ENCODE results near the gene SYNDIG1.

SYNDIG1 gene

DNA sequence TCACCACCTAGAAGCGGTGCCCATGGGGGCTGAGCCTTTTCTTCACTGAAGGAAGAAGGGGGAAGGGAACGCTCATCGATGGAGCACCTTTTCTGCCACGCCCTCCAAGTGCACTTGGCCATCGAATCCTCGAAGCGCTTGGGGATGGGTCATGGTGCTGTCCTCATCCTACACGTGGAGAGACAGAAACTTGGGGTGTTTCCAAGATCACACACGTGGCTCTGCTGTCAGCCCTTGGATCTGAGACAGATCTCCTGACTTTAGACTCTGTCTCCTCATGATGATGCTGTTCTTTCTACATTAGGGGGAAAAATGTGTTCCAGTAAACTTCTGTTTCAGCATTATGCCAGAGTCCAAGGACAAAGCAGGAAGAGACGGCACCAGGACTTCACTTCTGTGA is 78.5 kb downstream of the SYNDIG1 start:
- no peaks in the 10 kb centered on the region for H3K4me1 ChIP-seq (ENCODE audit: insufficient read depth, low read length)
- no peak overlapping the region for H3K27ac ChIP-seq (ENCODE audit: low read depth, low read length)
- H3K9me3 ChIP-seq (ENCODE audit: insufficient read depth, low read depth, low read length), result 0 out of 2 replicates have a peak, but pooled peaks cover 3% of the 10 kb centered on the region
- WGBS, result 91% methylated on average over 10 of the region's 10 CpGs
- peaks cover 10% of the 10 kb centered on the region; the same call in 1 of the 2 replicates for H3K36me3 ChIP-seq (ENCODE audit: insufficient read depth, low read length)
- no peaks in the 10 kb centered on the region for H3K27me3 ChIP-seq (ENCODE audit: insufficient read depth, low read length)
- no peak overlapping the region for H3K9ac ChIP-seq (ENCODE audit: low read depth, low read length)
- H3K4me3 ChIP-seq (ENCODE audit: low read length), result no peak overlapping the region

GRCh38 chr20:24559114-24559732 is 89.8 kb downstream of the SYNDIG1 start:
- no peaks in the 10 kb centered on the region for H3K27me3 ChIP-seq (ENCODE audit: insufficient read depth, low read length)
- no peak overlapping the region for H3K27ac ChIP-seq (ENCODE audit: low read depth, low read length)
- H3K9ac ChIP-seq (ENCODE audit: low read depth, low read length), result no peak overlapping the region
- H3K4me3 ChIP-seq (ENCODE audit: low read length), result no peak overlapping the region
- H3K9me3 ChIP-seq (ENCODE audit: insufficient read depth, low read depth, low read length), result peaks cover 21% of the 10 kb centered on the region
- WGBS, result 93% methylated on average over 1 of the region's 2 CpGs
- H3K36me3 ChIP-seq (ENCODE audit: insufficient read depth, low read length), result no peaks in the 10 kb centered on the region
- no peaks in the 10 kb centered on the region for H3K4me1 ChIP-seq (ENCODE audit: insufficient read depth, low read length)

DNA sequence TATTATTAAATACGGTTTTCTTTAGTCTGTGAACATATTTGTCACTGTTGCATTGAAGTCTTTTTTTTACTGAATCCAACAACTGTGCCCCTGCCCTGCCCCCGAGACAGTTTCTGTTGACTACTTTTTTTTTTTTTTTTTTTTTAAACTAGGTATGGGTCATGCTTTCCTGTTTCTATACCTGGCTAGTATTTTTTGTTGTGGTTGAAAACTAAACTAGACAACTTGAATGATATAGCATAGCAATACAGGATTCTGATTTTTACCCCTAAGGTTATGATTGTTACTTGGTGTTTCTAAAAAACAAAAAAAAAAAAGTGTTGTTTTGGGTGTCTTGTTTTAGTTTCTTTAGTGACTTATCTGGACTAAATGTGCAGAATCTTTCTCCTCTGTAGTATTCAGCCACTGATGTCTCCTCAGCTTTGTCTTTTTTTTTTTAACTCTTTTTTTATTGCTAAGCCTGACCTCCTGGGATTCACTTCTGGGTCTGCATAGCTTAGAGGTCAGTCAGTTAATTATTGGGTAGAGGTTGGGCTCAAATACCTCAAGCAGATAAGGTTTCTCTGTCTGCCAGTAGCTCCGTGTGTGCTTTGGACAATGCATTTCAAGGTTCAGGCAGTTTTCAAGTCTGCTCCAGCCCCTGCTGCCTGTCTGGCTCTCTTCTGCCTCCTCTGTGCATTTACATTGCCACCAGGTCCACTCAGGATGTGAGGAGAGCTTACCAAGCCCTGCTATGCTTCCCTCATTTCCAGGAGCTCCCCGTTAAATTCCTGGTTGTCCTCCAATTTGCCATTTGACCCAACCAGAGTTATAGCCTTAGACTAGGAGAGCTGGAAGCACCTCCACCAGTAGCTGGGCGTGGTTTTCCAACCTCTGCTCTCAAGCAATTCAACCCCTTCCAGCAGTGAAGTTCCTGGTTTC is 91.4 kb downstream of the SYNDIG1 start:
- Histone ChIP-seq H3K4me1 (ENCODE audit: insufficient read depth, low read length) (no peaks in the 10 kb centered on the region), H3K27me3 (ENCODE audit: insufficient read depth, low read length) (no peaks in the 10 kb centered on the region), H3K4me3 (ENCODE audit: low read length) (no peak overlapping the region), H3K36me3 (ENCODE audit: insufficient read depth, low read length) (no peaks in the 10 kb centered on the region), H3K9ac (ENCODE audit: low read depth, low read length) (no peak overlapping the region), H3K27ac (ENCODE audit: low read depth, low read length) (no peak overlapping the region), H3K9me3 (ENCODE audit: insufficient read depth, low read depth, low read length) (peaks cover 21% of the 10 kb centered on the region)
- WGBS, result 90% methylated on average over 4 of the region's 5 CpGs

DNA sequence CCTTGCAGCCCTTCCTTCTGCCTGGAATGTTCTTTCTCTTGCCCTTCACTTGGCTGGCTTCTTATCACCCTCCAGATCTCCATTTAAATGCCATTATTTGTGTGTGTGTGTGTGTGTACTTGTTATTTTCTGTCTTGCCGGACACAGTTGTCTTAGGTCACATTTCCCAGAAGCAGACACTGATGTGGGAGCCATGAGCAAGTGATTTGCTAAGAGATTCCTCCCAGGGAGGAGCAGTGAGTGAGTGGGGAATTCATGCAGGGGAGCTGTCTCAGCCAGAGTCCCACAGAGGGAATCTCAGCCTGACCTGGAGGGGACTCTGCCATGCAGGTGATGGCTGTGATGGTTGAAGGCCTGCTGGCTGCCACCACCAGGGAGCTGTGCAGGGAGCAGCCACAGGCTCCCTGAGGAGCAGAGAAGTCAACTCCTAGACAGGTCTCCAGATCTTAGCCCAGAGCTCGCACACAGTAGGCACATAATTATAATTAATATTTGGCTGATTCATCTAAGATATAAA is 96.5 kb downstream of the SYNDIG1 start:
- H3K27ac ChIP-seq (ENCODE audit: low read depth, low read length), result no peak overlapping the region

DNA sequence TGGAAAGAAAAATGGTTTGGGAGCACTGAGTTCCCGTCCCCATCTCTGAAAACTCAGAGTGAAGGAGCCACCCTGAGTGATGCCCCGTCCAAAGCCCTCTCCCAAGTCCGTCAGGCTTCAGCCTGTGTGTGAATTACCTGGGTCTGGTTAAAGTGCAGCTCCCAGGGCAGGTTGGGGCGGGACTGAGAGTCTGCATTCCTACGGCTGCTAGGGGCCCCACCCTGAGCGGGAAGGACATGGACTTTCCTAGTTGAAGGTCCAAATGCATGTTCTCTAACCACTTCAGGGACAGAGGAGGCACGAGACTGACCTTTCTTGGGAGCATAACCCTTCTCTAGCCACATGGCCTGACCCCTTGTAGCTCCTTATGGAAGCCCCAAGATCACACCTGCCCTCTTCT is 97.2 kb downstream of the SYNDIG1 start:
- H3K4me1 ChIP-seq (ENCODE audit: insufficient read depth, low read length), result no peaks in the 10 kb centered on the region
- WGBS, result 90% methylated on average over 7 of the region's 7 CpGs
- no peak overlapping the region for H3K9ac ChIP-seq (ENCODE audit: low read depth, low read length)
- H3K27ac ChIP-seq (ENCODE audit: low read depth, low read length), result no peak overlapping the region
- no peaks in the 10 kb centered on the region for H3K27me3 ChIP-seq (ENCODE audit: insufficient read depth, low read length)
- H3K36me3 ChIP-seq (ENCODE audit: insufficient read depth, low read length), result no peaks in the 10 kb centered on the region
- peaks cover 12% of the 10 kb centered on the region; the same call in 1 of the 2 replicates for H3K9me3 ChIP-seq (ENCODE audit: insufficient read depth, low read depth, low read length)
- no peak overlapping the region for H3K4me3 ChIP-seq (ENCODE audit: low read length)

More for the DNA sequence above, 96.5 kb downstream of the SYNDIG1 start:
- no peaks in the 10 kb centered on the region for H3K27me3 ChIP-seq (ENCODE audit: insufficient read depth, low read length)
- no peak overlapping the region for H3K4me3 ChIP-seq (ENCODE audit: low read length)
- H3K9me3 ChIP-seq (ENCODE audit: insufficient read depth, low read depth, low read length), result peaks cover 12% of the 10 kb centered on the region; the same call in 1 of the 2 replicates
- WGBS, result 94% methylated on average over 2 of the region's 2 CpGs
- H3K36me3 ChIP-seq (ENCODE audit: insufficient read depth, low read length), result no peaks in the 10 kb centered on the region
- no peaks in the 10 kb centered on the region for H3K4me1 ChIP-seq (ENCODE audit: insufficient read depth, low read length)
- H3K9ac ChIP-seq (ENCODE audit: low read depth, low read length), result no peak overlapping the region

GRCh38 chr20:24567508-24567907 is 98.1 kb downstream of the SYNDIG1 start:
- H3K4me1 ChIP-seq (ENCODE audit: insufficient read depth, low read length), result no peaks in the 10 kb centered on the region
- peaks cover 6% of the 10 kb centered on the region; the same call in 1 of the 2 replicates for H3K9me3 ChIP-seq (ENCODE audit: insufficient read depth, low read depth, low read length)
- H3K36me3 ChIP-seq (ENCODE audit: insufficient read depth, low read length), result no peaks in the 10 kb centered on the region
- no peaks in the 10 kb centered on the region for H3K27me3 ChIP-seq (ENCODE audit: insufficient read depth, low read length)
- H3K9ac ChIP-seq (ENCODE audit: low read depth, low read length), result no peak overlapping the region
- H3K4me3 ChIP-seq (ENCODE audit: low read length), result no peak overlapping the region
- WGBS, result 83% methylated on average over 5 of the region's 5 CpGs
- no peak overlapping the region for H3K27ac ChIP-seq (ENCODE audit: low read depth, low read length)

- no peaks in the 10 kb centered on the region for H3K36me3 ChIP-seq (ENCODE audit: insufficient read depth, low read length)
- H3K4me1 ChIP-seq (ENCODE audit: insufficient read depth, low read length), result no peaks in the 10 kb centered on the region
- H3K9me3 ChIP-seq (ENCODE audit: insufficient read depth, low read depth, low read length), result no peaks in the 10 kb centered on the region
- no peaks in the 10 kb centered on the region for H3K27me3 ChIP-seq (ENCODE audit: insufficient read depth, low read length)
- WGBS, result 90% methylated on average over 8 of the region's 8 CpGs
- no peak overlapping the region for H3K9ac ChIP-seq (ENCODE audit: low read depth, low read length)
- no peak overlapping the region for H3K27ac ChIP-seq (ENCODE audit: low read depth, low read length)
- H3K4me3 ChIP-seq (ENCODE audit: low read length), result no peak overlapping the region
Measured at GRCh38 chr20:24568842-24569241, 99.4 kb downstream of the SYNDIG1 start.

DNA sequence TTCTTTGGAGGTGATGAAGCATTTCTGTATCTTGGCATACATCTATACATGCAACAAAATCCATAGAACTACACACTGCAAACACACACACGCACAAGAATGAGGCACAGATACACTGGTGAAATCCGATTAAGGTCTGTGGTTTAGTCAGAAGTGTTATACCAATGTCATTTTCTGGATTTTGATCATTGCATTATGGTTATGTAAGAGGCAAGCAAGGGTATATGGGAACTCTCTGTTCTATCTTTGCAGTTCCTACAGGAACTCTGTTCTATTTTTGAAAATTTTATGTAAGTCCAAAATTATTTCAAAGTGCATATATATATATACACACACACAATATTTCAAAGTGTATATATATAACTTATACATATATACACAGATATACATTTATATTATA is 101.7 kb downstream of the SYNDIG1 start:
- Histone ChIP-seq H3K27me3 (ENCODE audit: insufficient read depth, low read length) (no peaks in the 10 kb centered on the region), H3K9me3 (ENCODE audit: insufficient read depth, low read depth, low read length) (no peaks in the 10 kb centered on the region), H3K4me3 (ENCODE audit: low read length) (no peak overlapping the region), H3K9ac (ENCODE audit: low read depth, low read length) (no peak overlapping the region), H3K4me1 (ENCODE audit: insufficient read depth, low read length) (no peaks in the 10 kb centered on the region), H3K27ac (ENCODE audit: low read depth, low read length) (no peak overlapping the region), H3K36me3 (ENCODE audit: insufficient read depth, low read length) (no peaks in the 10 kb centered on the region)
- 95% methylated on average over 2 of the region's 2 CpGs for WGBS

DNA sequence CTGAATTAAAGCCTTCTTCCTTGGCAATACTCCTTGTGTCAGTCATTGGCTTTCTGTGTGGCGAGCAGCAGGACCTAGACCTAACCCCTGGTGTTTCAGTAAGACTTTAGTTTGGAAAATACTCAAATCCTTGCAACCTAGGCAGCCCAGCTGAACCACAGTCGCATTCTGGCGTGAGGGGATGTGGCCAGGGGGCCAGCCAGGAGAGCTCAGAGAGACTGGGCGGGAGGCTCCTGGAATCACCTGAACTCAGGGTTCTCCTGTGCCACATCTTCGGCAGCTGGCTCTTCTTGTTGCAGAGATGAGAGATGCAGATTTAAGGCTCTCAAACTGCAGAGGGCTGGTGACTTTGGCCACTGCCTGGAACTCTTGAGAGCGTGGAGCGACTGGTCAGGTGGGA is 102.7 kb downstream of the SYNDIG1 start:
- H3K36me3 ChIP-seq (ENCODE audit: insufficient read depth, low read length), result no peaks in the 10 kb centered on the region
- no peak overlapping the region for H3K27ac ChIP-seq (ENCODE audit: low read depth, low read length)
- no peaks in the 10 kb centered on the region for H3K4me1 ChIP-seq (ENCODE audit: insufficient read depth, low read length)
- 96% methylated on average over 7 of the region's 7 CpGs for WGBS
- no peaks in the 10 kb centered on the region for H3K27me3 ChIP-seq (ENCODE audit: insufficient read depth, low read length)
- H3K9ac ChIP-seq (ENCODE audit: low read depth, low read length), result no peak overlapping the region
- H3K9me3 ChIP-seq (ENCODE audit: insufficient read depth, low read depth, low read length), result no peaks in the 10 kb centered on the region
- no peak overlapping the region for H3K4me3 ChIP-seq (ENCODE audit: low read length)

DNA sequence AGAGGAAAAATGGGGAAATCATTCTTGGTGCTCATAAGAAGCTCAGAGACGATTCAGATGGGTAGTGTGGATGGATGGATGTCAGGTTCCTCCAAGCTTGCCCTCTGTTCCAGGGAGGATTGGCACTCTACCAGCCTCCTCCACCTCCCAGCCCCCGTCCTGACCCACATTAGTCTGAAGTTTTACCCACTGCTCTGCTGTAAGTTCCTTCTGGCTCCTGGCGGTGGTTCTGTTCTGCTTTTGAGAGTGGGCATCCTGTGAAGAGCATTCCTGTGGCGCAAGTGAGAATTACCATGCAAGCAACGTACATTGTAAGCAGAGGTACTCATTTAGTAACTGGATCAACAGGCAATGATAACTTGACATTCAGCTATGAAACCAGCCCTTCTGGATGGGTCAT is 103.4 kb downstream of the SYNDIG1 start:
- WGBS, result 91% methylated on average over 5 of the region's 5 CpGs
- Histone ChIP-seq H3K9ac (ENCODE audit: low read depth, low read length) (no peak overlapping the region), H3K4me3 (ENCODE audit: low read length) (no peak overlapping the region), H3K27me3 (ENCODE audit: insufficient read depth, low read length) (no peaks in the 10 kb centered on the region), H3K9me3 (ENCODE audit: insufficient read depth, low read depth, low read length) (no peaks in the 10 kb centered on the region), H3K4me1 (ENCODE audit: insufficient read depth, low read length) (no peaks in the 10 kb centered on the region), H3K36me3 (ENCODE audit: insufficient read depth, low read length) (no peaks in the 10 kb centered on the region), H3K27ac (ENCODE audit: low read depth, low read length) (no peak overlapping the region)

DNA sequence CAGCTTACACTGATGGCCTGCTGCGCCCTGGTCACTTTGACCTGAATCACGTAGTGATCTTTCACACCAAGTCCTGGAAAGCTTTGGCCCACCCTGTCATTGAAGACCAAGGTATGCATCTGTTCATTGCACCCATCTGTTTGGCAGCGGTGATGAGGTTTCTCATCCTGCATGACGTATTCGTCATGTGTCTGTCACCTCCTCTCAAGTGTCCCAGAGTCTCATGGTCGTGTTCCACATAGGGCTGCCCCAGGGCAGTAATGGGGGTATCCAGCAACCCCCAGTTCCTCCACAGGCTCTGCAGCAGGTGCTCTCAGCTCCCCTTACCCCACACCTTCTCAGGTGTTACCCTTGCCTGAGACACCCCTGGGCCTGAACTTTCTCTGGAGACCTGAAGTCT is 104.1 kb downstream of the SYNDIG1 start:
- Histone ChIP-seq H3K4me3 (ENCODE audit: low read length) (no peak overlapping the region), H3K9me3 (ENCODE audit: insufficient read depth, low read depth, low read length) (no peaks in the 10 kb centered on the region), H3K36me3 (ENCODE audit: insufficient read depth, low read length) (no peaks in the 10 kb centered on the region), H3K27me3 (ENCODE audit: insufficient read depth, low read length) (no peaks in the 10 kb centered on the region), H3K27ac (ENCODE audit: low read depth, low read length) (no peak overlapping the region), H3K9ac (ENCODE audit: low read depth, low read length) (no peak overlapping the region), H3K4me1 (ENCODE audit: insufficient read depth, low read length) (no peaks in the 10 kb centered on the region)
- 99% methylated on average over 6 of the region's 6 CpGs for WGBS
